ENCODE measurements around the gene DGKZ.

The DGKZ gene

DNA sequence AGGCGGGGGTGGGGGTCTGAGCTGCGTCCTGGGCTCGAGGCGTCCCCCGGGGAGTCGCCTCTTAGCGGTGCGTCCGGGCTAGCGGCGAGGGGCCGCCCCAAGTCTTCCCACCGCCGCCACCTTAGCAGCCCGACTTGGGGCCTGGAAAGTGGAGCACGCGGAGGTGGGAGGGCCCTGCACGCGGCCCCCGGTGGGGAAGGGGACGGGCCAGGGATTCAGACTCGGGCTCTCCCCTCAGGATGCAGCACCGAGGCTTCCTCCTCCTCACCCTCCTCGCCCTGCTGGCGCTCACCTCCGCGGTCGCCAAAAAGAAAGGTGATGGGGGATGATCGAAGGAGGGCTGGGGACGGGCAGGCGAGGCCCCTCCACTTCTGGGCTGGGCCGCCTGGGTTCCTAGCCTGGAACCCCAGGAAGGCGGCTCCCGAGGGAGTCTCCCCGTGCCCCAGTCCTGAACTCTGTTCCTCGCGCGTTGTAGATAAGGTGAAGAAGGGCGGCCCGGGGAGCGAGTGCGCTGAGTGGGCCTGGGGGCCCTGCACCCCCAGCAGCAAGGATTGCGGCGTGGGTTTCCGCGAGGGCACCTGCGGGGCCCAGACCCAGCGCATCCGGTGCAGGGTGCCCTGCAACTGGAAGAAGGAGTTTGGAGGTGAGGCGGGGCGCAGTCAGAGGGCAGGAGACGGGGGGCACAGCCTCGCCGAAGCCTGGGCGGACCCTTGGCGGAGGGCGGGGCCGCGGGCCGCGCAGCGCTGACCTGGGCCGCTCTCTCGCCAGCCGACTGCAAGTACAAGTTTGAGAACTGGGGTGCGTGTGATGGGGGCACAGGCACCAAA lies 34.8 kb downstream of the DGKZ start:
- Histone ChIP-seq H3K27me3 (ENCODE audit: insufficient read depth, poor library complexity, severe bottlenecking) (peaks cover 15% of the 10 kb centered on the region), H3K4me3 (replicated peaks; ENCODE audit: insufficient read depth, low read length) (no peak overlapping the region), H3K27ac (replicated peaks) (no peak overlapping the region)
- DNase-seq (ENCODE audit: low read depth in 1 of 2, low spot score in 1 of 2): no peak
- TF ChIP-seq GABPA (IDR thresholded peaks at IDR 0.05; ENCODE audit: low read depth): no peak
- TF ChIP-seq, protein P1, sequence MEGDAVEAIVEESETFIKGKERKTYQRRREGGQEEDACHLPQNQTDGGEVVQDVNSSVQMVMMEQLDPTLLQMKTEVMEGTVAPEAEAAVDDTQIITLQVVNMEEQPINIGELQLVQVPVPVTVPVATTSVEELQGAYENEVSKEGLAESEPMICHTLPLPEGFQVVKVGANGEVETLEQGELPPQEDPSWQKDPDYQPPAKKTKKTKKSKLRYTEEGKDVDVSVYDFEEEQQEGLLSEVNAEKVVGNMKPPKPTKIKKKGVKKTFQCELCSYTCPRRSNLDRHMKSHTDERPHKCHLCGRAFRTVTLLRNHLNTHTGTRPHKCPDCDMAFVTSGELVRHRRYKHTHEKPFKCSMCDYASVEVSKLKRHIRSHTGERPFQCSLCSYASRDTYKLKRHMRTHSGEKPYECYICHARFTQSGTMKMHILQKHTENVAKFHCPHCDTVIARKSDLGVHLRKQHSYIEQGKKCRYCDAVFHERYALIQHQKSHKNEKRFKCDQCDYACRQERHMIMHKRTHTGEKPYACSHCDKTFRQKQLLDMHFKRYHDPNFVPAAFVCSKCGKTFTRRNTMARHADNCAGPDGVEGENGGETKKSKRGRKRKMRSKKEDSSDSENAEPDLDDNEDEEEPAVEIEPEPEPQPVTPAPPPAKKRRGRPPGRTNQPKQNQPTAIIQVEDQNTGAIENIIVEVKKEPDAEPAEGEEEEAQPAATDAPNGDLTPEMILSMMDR (IDR thresholded peaks at IDR 0.05; ENCODE audit: insufficient read depth, low read length): no peak
- TF ChIP-seq REST (IDR thresholded peaks at IDR 0.05; ENCODE audit: insufficient replicate concordance, low read depth): no peak
- no peak for TF ChIP-seq POLR2AphosphoS5 (IDR thresholded peaks at IDR 0.05; ENCODE audit: low read depth)
- no peak for TF ChIP-seq SPI1 (IDR thresholded peaks at IDR 0.05; ENCODE audit: borderline replicate concordance, low read depth)

GRCh38 chr11:46382646-46383403 lies 35.6 kb downstream of the DGKZ start:
- TF ChIP-seq POLR2AphosphoS5 (IDR thresholded peaks at IDR 0.05; ENCODE audit: low read depth): no peak
- TF ChIP-seq, protein P1 (IDR thresholded peaks at IDR 0.05; ENCODE audit: insufficient read depth, low read length): peak; percentile 18
- Histone ChIP-seq H3K27me3 (ENCODE audit: insufficient read depth, poor library complexity, severe bottlenecking) (peaks cover 15% of the 10 kb centered on the region), H3K27ac (replicated peaks) (no peak overlapping the region), H3K4me3 (replicated peaks; ENCODE audit: insufficient read depth, low read length) (no peak overlapping the region)
- no peak for DNase-seq (ENCODE audit: low read depth in 1 of 2, low spot score in 1 of 2)

DNA sequence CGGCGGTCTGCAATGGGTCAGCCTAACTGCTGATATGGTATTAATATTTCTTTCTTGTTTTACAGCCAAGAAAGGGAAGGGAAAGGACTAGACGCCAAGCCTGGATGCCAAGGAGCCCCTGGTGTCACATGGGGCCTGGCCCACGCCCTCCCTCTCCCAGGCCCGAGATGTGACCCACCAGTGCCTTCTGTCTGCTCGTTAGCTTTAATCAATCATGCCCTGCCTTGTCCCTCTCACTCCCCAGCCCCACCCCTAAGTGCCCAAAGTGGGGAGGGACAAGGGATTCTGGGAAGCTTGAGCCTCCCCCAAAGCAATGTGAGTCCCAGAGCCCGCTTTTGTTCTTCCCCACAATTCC lies 36.1 kb downstream of the DGKZ start:
- no peak overlapping the region for H3K4me3 ChIP-seq (replicated peaks; ENCODE audit: insufficient read depth, low read length)
- DNase-seq (ENCODE audit: low read depth in 1 of 2, low spot score in 1 of 2): no peak
- H3K27me3 ChIP-seq (ENCODE audit: insufficient read depth, poor library complexity, severe bottlenecking): peaks cover 15% of the 10 kb centered on the region
- no peak overlapping the region for H3K27ac ChIP-seq (replicated peaks)
- TF ChIP-seq, protein P1 (IDR thresholded peaks at IDR 0.05; ENCODE audit: insufficient read depth, low read length): no peak
- TF ChIP-seq GABPA (IDR thresholded peaks at IDR 0.05; ENCODE audit: low read depth) (no peak), POLR2AphosphoS5 (IDR thresholded peaks at IDR 0.05; ENCODE audit: low read depth) (no peak)

- peaks cover 21% of the 10 kb centered on the region for H3K27me3 ChIP-seq (ENCODE audit: insufficient read depth, poor library complexity, severe bottlenecking)
Observed at GRCh38 chr11:46383974-46384701, 36.9 kb downstream of the DGKZ start.

More at GRCh38 chr11:46383974-46384701, 36.9 kb downstream of the DGKZ start:
- Histone ChIP-seq H3K27ac (replicated peaks) (no peak overlapping the region), H3K4me3 (replicated peaks; ENCODE audit: insufficient read depth, low read length) (no peak overlapping the region)
- TF ChIP-seq REST (IDR thresholded peaks at IDR 0.05; ENCODE audit: insufficient replicate concordance, low read depth) (no peak), GABPA (IDR thresholded peaks at IDR 0.05; ENCODE audit: low read depth) (no peak), SPI1 (IDR thresholded peaks at IDR 0.05; ENCODE audit: borderline replicate concordance, low read depth) (no peak), POLR2AphosphoS5 (IDR thresholded peaks at IDR 0.05; ENCODE audit: low read depth) (no peak)
- TF ChIP-seq, protein P1 (IDR thresholded peaks at IDR 0.05; ENCODE audit: insufficient read depth, low read length): no peak
- DNase-seq (ENCODE audit: low read depth in 1 of 2, low spot score in 1 of 2): no peak

Measured in HL-60 (cell line).